HepG2 (cell line): ENCODE data around the gene RPL23. TPM values are rescaled to one million over a fixed set of nuclear protein-coding genes. Genes with fewer than 3 reads are reported as not detected.

Experiments used
- NFYB ChIP-seq: sonication (generic); formaldehyde crosslinking; IDR thresholded peaks from 2 replicates; pipeline ENCODE4 v1.4.0; 2020; ENCODE audit warnings: missing genetic modification reagents
- ZMYM3 ChIP-seq: sonication (generic); formaldehyde crosslinking; IDR thresholded peaks from 2 replicates; pipeline ENCODE4 v1.5.1; 2020; ENCODE audit warnings: mild to moderate bottlenecking, missing genetic modification reagents
- ZNF235 ChIP-seq: sonication (generic); formaldehyde crosslinking; IDR thresholded peaks from 2 replicates; pipeline ENCODE4 v1.8.1; 2023; ENCODE audit warnings: mild to moderate bottlenecking, missing genetic modification reagents, borderline replicate concordance
- ZNF333 ChIP-seq: sonication (generic); formaldehyde crosslinking; IDR thresholded peaks from 2 replicates; pipeline ENCODE4 v1.4.0; 2020; ENCODE audit warnings: mild to moderate bottlenecking, missing genetic modification reagents, borderline replicate concordance
- ZNF367 ChIP-seq: sonication (generic); formaldehyde crosslinking; IDR thresholded peaks from 2 replicates; pipeline ENCODE4 v1.4.0; 2020; ENCODE audit warnings: missing genetic modification reagents, borderline replicate concordance
- ZSCAN25 ChIP-seq: sonication (generic); formaldehyde crosslinking; IDR thresholded peaks from 2 replicates; pipeline ENCODE4 v1.8.0; 2022; ENCODE audit warnings: mild to moderate bottlenecking, missing genetic modification reagents
- polyA plus RNA-seq, 8 experiments: library from polyadenylated mRNA; depleted of rRNA in 3 of 8; stranded (reverse) in 7 of 8; unstranded in 1 of 8; fragments of >200 nt; fragmentation: Illumina TruSeq in 4 of 8; extraction: Trizol in 4 of 8; gene quantifications; 2 replicates each; pipeline versions ENCODE4 v1.2.1 to v1.2.3, GENCODE V29; 2011 to 2016; ENCODE audit warnings: low read depth in 4 of 8, missing spikeins in 1 of 8, mixed read lengths in 1 of 8; ENCODE audit not compliant: insufficient read depth in 1 of 8
- total RNA-seq, 5 experiments: library from RNA; depleted of rRNA; stranded (reverse); fragments of >200 nt; fragmentation: Illumina TruSeq; extraction: Trizol; gene quantifications; 2 replicates each; pipeline ENCODE4 v1.2.3, GENCODE V29; 2016; ENCODE audit warnings: low read depth in 1 of 5
- TF ChIP-seq, protein P1 (sequence below): sonication (generic); formaldehyde crosslinking; IDR thresholded peaks from 2 replicates; pipeline ENCODE4 v1.4.0; 2020; ENCODE audit warnings: low read depth, missing genetic modification reagents
- TF ChIP-seq, protein P2 (sequence below): sonication (generic); formaldehyde crosslinking; IDR thresholded peaks from 2 replicates; pipeline ENCODE4 v1.8.0; 2022; ENCODE audit warnings: low read depth, missing genetic modification reagents
- TF ChIP-seq, protein P3 (sequence below): IDR thresholded peaks from 2 replicates; pipeline ENCODE4 v1.6.1; 2016
- TF ChIP-seq, protein P4 (sequence below): sonication (generic); formaldehyde crosslinking; IDR thresholded peaks from 2 replicates; pipeline ENCODE4 v1.4.0; 2020; ENCODE audit warnings: missing genetic modification reagents
- TF ChIP-seq, protein P5 (sequence below): sonication (generic); formaldehyde crosslinking; IDR thresholded peaks from 2 replicates; pipeline ENCODE4 v1.4.0; 2020; ENCODE audit warnings: mild to moderate bottlenecking, missing genetic modification reagents

RPL23 gene
- total and polyA plus RNA-seq, 2 of the 13 experiments (the other 11 are each of a cell fraction or from before 2014, with no cell fraction given) = 2,790 to 4,860 TPM

DNA sequence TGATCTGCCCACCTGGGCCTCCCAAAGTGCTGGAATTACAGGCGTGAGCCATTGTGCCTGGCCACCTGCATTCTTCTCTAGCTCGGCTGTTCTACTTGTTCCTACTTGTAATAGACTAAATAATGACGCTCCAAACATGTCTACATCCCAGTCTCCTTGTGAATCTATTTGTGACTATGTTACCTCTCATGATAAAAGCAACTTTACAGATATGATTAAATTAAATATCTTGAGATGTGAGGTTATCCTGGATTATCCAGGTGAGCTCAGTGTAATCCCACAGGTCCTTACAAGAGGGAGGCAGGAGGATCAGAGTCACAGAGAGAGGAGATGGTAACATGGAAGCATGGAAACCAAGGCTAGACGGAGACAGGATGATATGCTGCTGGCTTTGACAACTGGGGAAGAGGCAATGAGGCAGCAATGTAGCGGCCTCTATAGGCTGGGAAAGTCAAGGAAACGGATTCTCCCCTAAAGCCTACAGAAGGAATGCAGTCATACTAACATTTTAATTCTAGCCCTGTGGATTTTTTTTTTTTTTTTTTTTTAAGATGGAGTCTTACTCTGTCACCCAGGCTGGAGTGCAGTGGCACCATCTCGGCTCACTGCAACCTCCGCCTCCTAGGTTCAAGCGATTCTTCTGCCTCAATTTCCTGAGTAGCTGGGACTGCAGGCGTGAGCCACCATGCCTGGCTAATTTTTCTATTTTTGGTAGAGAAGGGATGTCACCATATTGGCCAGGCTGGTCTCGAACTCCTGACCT is 11.3 kb upstream of the RPL23 start (continued):
- TF ChIP-seq, protein P1, sequence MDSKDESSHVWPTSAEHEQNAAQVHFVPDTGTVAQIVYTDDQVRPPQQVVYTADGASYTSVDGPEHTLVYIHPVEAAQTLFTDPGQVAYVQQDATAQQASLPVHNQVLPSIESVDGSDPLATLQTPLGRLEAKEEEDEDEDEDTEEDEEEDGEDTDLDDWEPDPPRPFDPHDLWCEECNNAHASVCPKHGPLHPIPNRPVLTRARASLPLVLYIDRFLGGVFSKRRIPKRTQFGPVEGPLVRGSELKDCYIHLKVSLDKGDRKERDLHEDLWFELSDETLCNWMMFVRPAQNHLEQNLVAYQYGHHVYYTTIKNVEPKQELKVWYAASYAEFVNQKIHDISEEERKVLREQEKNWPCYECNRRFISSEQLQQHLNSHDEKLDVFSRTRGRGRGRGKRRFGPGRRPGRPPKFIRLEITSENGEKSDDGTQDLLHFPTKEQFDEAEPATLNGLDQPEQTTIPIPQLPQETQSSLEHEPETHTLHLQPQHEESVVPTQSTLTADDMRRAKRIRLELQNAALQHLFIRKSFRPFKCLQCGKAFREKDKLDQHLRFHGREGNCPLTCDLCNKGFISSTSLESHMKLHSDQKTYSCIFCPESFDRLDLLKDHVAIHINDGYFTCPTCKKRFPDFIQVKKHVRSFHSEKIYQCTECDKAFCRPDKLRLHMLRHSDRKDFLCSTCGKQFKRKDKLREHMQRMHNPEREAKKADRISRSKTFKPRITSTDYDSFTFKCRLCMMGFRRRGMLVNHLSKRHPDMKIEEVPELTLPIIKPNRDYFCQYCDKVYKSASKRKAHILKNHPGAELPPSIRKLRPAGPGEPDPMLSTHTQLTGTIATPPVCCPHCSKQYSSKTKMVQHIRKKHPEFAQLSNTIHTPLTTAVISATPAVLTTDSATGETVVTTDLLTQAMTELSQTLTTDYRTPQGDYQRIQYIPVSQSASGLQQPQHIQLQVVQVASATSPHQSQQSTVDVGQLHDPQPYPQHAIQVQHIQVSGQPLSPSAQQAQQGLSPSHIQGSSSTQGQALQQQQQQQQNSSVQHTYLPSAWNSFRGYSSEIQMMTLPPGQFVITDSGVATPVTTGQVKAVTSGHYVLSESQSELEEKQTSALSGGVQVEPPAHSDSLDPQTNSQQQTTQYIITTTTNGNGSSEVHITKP (CRISPR knock-in tag) = peak; percentile 66; the same call in 1 of the 2 replicates
- TF ChIP-seq, protein P2, sequence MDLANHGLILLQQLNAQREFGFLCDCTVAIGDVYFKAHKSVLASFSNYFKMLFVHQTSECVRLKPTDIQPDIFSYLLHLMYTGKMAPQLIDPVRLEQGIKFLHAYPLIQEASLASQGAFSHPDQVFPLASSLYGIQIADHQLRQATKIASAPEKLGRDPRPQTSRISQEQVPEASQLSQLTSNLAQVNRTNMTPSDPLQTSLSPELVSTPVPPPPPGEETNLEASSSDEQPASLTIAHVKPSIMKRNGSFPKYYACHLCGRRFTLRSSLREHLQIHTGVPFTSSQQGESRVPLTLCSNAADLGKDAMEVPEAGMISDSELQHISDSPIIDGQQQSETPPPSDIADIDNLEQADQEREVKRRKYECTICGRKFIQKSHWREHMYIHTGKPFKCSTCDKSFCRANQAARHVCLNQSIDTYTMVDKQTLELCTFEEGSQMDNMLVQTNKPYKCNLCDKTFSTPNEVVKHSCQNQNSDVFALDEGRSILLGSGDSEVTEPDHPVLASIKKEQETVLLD = no peak
- no peak for TF ChIP-seq ZNF367 (CRISPR knock-in tag)
- TF ChIP-seq, protein P3, sequence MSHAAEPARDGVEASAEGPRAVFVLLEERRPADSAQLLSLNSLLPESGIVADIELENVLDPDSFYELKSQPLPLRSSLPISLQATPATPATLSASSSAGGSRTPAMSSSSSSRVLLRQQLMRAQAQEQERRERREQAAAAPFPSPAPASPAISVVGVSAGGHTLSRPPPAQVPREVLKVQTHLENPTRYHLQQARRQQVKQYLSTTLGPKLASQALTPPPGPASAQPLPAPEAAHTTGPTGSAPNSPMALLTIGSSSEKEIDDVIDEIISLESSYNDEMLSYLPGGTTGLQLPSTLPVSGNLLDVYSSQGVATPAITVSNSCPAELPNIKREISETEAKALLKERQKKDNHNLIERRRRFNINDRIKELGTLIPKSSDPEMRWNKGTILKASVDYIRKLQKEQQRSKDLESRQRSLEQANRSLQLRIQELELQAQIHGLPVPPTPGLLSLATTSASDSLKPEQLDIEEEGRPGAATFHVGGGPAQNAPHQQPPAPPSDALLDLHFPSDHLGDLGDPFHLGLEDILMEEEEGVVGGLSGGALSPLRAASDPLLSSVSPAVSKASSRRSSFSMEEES = 0 out of 2 replicates have a peak, but pooled peaks have one; percentile 28
- no peak for TF ChIP-seq ZSCAN25
- TF ChIP-seq, protein P4, sequence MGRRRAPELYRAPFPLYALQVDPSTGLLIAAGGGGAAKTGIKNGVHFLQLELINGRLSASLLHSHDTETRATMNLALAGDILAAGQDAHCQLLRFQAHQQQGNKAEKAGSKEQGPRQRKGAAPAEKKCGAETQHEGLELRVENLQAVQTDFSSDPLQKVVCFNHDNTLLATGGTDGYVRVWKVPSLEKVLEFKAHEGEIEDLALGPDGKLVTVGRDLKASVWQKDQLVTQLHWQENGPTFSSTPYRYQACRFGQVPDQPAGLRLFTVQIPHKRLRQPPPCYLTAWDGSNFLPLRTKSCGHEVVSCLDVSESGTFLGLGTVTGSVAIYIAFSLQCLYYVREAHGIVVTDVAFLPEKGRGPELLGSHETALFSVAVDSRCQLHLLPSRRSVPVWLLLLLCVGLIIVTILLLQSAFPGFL (CRISPR knock-in tag) = no peak
- TF ChIP-seq, protein P5, sequence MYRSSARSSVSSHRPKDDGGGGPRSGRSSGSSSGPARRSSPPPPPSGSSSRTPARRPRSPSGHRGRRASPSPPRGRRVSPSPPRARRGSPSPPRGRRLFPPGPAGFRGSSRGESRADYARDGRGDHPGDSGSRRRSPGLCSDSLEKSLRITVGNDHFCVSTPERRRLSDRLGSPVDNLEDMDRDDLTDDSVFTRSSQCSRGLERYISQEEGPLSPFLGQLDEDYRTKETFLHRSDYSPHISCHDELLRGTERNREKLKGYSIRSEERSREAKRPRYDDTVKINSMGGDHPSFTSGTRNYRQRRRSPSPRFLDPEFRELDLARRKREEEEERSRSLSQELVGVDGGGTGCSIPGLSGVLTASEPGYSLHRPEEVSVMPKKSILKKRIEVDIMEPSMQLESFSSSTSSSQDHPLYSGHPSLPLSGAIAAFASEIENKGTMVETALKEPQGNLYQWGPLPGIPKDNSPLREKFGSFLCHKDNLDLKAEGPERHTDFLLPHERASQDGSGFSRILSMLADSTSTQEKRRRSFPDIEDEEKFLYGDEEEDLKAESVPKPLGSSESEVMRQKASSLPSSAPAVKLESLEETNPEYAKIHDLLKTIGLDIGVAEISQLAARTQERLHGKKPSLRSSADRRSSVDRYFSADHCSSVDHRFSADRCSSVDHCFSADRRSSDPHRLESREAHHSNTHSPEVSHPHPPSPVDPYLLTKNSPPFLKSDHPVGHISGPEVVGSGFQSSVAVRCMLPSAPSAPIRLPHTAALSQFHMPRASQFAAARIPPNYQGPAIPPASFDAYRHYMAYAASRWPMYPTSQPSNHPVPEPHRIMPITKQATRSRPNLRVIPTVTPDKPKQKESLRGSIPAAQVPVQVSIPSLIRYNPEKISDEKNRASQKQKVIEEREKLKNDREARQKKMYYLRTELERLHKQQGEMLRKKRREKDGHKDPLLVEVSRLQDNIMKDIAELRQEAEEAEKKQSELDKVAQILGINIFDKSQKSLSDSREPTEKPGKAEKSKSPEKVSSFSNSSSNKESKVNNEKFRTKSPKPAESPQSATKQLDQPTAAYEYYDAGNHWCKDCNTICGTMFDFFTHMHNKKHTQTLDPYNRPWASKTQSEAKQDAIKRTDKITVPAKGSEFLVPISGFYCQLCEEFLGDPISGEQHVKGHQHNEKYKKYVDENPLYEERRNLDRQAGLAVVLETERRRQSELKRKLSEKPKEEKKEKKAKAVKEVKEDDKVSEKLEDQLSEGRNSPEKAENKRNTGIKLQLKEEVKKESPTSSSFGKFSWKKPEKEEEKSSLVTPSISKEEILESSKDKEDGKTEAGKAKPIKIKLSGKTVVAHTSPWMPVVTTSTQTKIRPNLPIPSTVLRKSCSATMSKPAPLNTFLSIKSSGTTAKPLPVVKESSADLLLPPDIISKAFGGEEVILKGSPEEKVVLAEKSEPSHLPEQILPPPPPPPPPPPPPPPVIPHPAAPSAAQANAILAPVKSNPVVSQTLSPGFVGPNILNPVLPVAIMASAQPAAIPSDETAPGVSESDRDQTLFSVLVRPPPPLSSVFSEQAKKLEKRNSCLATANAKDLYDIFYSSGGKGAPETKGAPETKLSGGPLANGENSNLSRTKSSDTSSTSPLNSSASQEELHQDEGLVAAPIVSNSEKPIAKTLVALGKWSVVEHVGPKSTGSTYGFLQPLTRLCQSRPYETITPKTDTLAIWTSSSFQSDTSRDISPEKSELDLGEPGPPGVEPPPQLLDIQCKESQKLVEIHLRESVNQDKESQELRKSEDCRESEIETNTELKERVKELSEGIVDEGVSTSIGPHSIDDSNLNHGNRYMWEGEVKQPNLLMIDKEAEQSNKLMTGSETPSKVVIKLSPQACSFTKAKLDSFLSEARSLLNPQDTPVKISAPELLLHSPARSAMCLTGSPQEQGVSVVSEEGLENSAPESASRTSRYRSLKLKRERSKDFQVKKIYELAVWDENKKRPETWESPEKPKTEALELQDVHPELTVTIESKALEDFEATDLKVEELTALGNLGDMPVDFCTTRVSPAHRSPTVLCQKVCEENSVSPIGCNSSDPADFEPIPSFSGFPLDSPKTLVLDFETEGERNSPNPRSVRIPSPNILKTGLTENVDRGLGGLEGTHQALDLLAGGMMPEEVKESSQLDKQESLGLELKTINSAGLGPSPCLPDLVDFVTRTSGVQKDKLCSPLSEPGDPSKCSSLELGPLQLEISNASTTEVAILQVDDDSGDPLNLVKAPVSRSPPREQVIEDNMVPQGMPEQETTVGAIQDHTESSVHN = no peak
- TF ChIP-seq ZNF235 (CRISPR knock-in tag) = no peak
- peak; percentile 18; the same call in 1 of the 2 replicates for TF ChIP-seq ZMYM3
- TF ChIP-seq NFYB = no peak
- TF ChIP-seq ZNF333 (CRISPR knock-in tag) = no peak
